ENCODE measurements around the gene EFNB1. TPM values are rescaled to one million over a fixed set of nuclear protein-coding genes. Genes with fewer than 3 reads are reported as not detected.

The EFNB1 gene
- polyA plus RNA-seq, 4 donors = 21.9 to 47.0 (median 28.7) TPM

GRCh38 chrX:68823413-68824151, 5.2 kb upstream of the EFNB1 start:
- no peaks in the 10 kb centered on the region for H3K9me3 ChIP-seq (ENCODE audit: control insufficient read depth in 2 of 2, insufficient read depth in 1 of 2, low read depth in 1 of 2, low read length in 1 of 2)
- H3K36me3 ChIP-seq (ENCODE audit: control insufficient read depth in 3 of 3, insufficient read depth in 2 of 3, low read depth in 1 of 3, low read length in 3 of 3) = no peaks in the 10 kb centered on the region
- FAIRE-seq (no peak), DNase-seq (no peak)
- WGBS, 3 donors = 67 to 81% (median 76%) methylated on average over 5 to 10 of the region's 10 CpGs
- H3K4me1 ChIP-seq (ENCODE audit: control insufficient read depth in 3 of 3, insufficient read depth in 2 of 3, low read depth in 1 of 3, low read length in 2 of 3) = peaks cover 0 to 10% (median 0%) of the 10 kb centered on the region in 3 donors
- H3K27me3 ChIP-seq (ENCODE audit: control insufficient read depth in 3 of 3, insufficient read depth in 3 of 3, low read length in 3 of 3) = no peaks in the 10 kb centered on the region
- no peak overlapping the region for H3K27ac ChIP-seq (ENCODE audit: low read depth in 1 of 3, low read length in 2 of 3)
- H3K4me3 ChIP-seq (ENCODE audit: low read depth in 1 of 3, low read length in 3 of 3) = no peak overlapping the region

- Histone ChIP-seq H3K9me3 (ENCODE audit: control insufficient read depth in 2 of 2, insufficient read depth in 1 of 2, low read depth in 1 of 2, low read length in 1 of 2) (no peaks in the 10 kb centered on the region), H3K27ac (ENCODE audit: low read depth in 1 of 3, low read length in 2 of 3) (no peak overlapping the region), H3K36me3 (ENCODE audit: control insufficient read depth in 3 of 3, insufficient read depth in 2 of 3, low read depth in 1 of 3, low read length in 3 of 3) (no peaks in the 10 kb centered on the region), H3K27me3 (ENCODE audit: control insufficient read depth in 3 of 3, insufficient read depth in 3 of 3, low read length in 3 of 3) (no peaks in the 10 kb centered on the region), H3K4me1 (ENCODE audit: control insufficient read depth in 3 of 3, insufficient read depth in 2 of 3, low read depth in 1 of 3, low read length in 2 of 3) (peaks cover 0 to 10% (median 0%) of the 10 kb centered on the region in 3 donors), H3K4me3 (ENCODE audit: low read depth in 1 of 3, low read length in 3 of 3) (no peak overlapping the region)
- FAIRE-seq = no peak
- no peak for DNase-seq
Observed at GRCh38 chrX:68824152-68824433, 4.7 kb upstream of the EFNB1 start.

GRCh38 chrX:68824565-68825125, 4.2 kb upstream of the EFNB1 start:
- no peak overlapping the region for H3K27ac ChIP-seq (ENCODE audit: low read depth in 1 of 3, low read length in 2 of 3)
- H3K27me3 ChIP-seq (ENCODE audit: control insufficient read depth in 3 of 3, insufficient read depth in 3 of 3, low read length in 3 of 3) = no peaks in the 10 kb centered on the region
- no peak for FAIRE-seq
- WGBS, 3 donors = 17 to 42% (median 24%) methylated on average over 1 to 5 of the region's 5 CpGs
- DNase-seq = no peak
- peaks cover 0 to 10% (median 0%) of the 10 kb centered on the region in 3 donors for H3K4me1 ChIP-seq (ENCODE audit: control insufficient read depth in 3 of 3, insufficient read depth in 2 of 3, low read depth in 1 of 3, low read length in 2 of 3)
- H3K36me3 ChIP-seq (ENCODE audit: control insufficient read depth in 3 of 3, insufficient read depth in 2 of 3, low read depth in 1 of 3, low read length in 3 of 3) = no peaks in the 10 kb centered on the region
- H3K9me3 ChIP-seq (ENCODE audit: control insufficient read depth in 2 of 2, insufficient read depth in 1 of 2, low read depth in 1 of 2, low read length in 1 of 2) = no peaks in the 10 kb centered on the region
- no peak overlapping the region for H3K4me3 ChIP-seq (ENCODE audit: low read depth in 1 of 3, low read length in 3 of 3)

GRCh38 chrX:68826113-68826980, 2.5 kb upstream of the EFNB1 start:
- 41 to 64% (median 53%) methylated on average over 10 of the region's 10 CpGs for WGBS, 3 donors
- no peak for FAIRE-seq
- no peaks in the 10 kb centered on the region for H3K36me3 ChIP-seq (ENCODE audit: control insufficient read depth in 3 of 3, insufficient read depth in 2 of 3, low read depth in 1 of 3, low read length in 3 of 3)
- no peak overlapping the region for H3K4me3 ChIP-seq (ENCODE audit: low read depth in 1 of 3, low read length in 3 of 3)
- H3K9me3 ChIP-seq (ENCODE audit: control insufficient read depth in 2 of 2, insufficient read depth in 1 of 2, low read depth in 1 of 2, low read length in 1 of 2) = no peaks in the 10 kb centered on the region
- H3K27me3 ChIP-seq (ENCODE audit: control insufficient read depth in 3 of 3, insufficient read depth in 3 of 3, low read length in 3 of 3) = no peaks in the 10 kb centered on the region
- peak in 1 of 2 donors; percentile 65 for DNase-seq
- no peak overlapping the region for H3K27ac ChIP-seq (ENCODE audit: low read depth in 1 of 3, low read length in 2 of 3)
- peaks cover 0 to 10% (median 0%) of the 10 kb centered on the region in 3 donors for H3K4me1 ChIP-seq (ENCODE audit: control insufficient read depth in 3 of 3, insufficient read depth in 2 of 3, low read depth in 1 of 3, low read length in 2 of 3)

GRCh38 chrX:68827256-68827655, 1.6 kb upstream of the EFNB1 start:
- Histone ChIP-seq H3K36me3 (ENCODE audit: control insufficient read depth in 3 of 3, insufficient read depth in 2 of 3, low read depth in 1 of 3, low read length in 3 of 3) (peaks cover 0 to under 1% (median 0%) of the 10 kb centered on the region in 3 donors), H3K9me3 (ENCODE audit: control insufficient read depth in 2 of 2, insufficient read depth in 1 of 2, low read depth in 1 of 2, low read length in 1 of 2) (no peaks in the 10 kb centered on the region), H3K4me3 (ENCODE audit: low read depth in 1 of 3, low read length in 3 of 3) (no peak overlapping the region), H3K27me3 (ENCODE audit: control insufficient read depth in 3 of 3, insufficient read depth in 3 of 3, low read length in 3 of 3) (no peaks in the 10 kb centered on the region), H3K4me1 (ENCODE audit: control insufficient read depth in 3 of 3, insufficient read depth in 2 of 3, low read depth in 1 of 3, low read length in 2 of 3) (peaks cover 0 to 14% (median 0%) of the 10 kb centered on the region in 3 donors), H3K27ac (ENCODE audit: low read depth in 1 of 3, low read length in 2 of 3) (no peak overlapping the region)
- FAIRE-seq (no peak), DNase-seq (no peak)

GRCh38 chrX:68827848-68828624, 785 bp upstream of the EFNB1 start:
- FAIRE-seq (no peak), DNase-seq (peak; percentile 72 to 84)
- peak overlapping the region; percentile 53 to 75 (median 61) for H3K27ac ChIP-seq (ENCODE audit: low read depth in 1 of 3, low read length in 2 of 3)
- no peaks in the 10 kb centered on the region for H3K9me3 ChIP-seq (ENCODE audit: control insufficient read depth in 2 of 2, insufficient read depth in 1 of 2, low read depth in 1 of 2, low read length in 1 of 2)
- 3 to 19% (median 5%) methylated on average over 27 to 35 of the region's 35 CpGs for WGBS, 3 donors
- peaks cover 0 to 22% (median 0%) of the 10 kb centered on the region in 3 donors for H3K4me1 ChIP-seq (ENCODE audit: control insufficient read depth in 3 of 3, insufficient read depth in 2 of 3, low read depth in 1 of 3, low read length in 2 of 3)
- H3K27me3 ChIP-seq (ENCODE audit: control insufficient read depth in 3 of 3, insufficient read depth in 3 of 3, low read length in 3 of 3) = no peaks in the 10 kb centered on the region
- H3K4me3 ChIP-seq (ENCODE audit: low read depth in 1 of 3, low read length in 3 of 3) = peak overlapping the region; percentile 12 to 95 (median 33)
- peaks cover 0 to 6% (median 0%) of the 10 kb centered on the region in 3 donors for H3K36me3 ChIP-seq (ENCODE audit: control insufficient read depth in 3 of 3, insufficient read depth in 2 of 3, low read depth in 1 of 3, low read length in 3 of 3)

DNA sequence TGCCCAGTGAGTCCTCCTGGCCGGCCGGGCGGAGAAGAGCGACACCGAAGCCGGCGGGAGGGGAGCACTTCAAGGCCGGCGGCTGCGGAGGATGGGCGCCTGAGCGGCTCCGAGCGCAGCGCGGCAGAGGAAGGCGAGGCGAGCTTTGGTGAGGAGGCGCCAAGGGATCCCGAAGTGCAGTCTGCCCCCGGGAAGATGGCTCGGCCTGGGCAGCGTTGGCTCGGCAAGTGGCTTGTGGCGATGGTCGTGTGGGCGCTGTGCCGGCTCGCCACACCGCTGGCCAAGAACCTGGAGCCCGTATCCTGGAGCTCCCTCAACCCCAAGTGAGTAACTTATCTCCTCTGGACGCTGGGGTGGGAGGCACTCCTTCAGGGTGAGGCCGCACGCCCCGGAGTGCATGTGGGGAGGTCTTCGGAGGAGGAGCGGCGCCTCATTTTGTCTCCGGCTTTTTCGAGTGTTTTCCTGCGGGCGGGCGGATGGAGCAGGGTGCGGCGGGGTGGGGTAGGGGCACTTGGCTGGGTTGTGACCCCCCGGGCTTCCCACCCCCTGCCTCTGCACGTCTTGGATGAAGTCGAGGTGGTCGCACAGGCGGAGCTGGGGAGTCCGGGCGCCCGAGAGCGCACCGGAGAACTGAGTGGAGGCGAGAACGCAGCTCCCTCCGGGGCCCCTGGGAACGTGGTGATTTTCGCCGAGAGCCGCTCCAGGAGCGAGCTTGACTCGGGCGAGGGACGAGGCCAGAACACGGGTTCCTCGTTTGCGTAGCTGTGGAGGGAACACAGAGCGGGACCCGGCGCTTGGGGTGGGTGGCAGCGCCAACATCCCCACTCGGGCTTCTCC, 979 bp downstream of the EFNB1 start:
- H3K4me3 ChIP-seq (ENCODE audit: low read depth in 1 of 3, low read length in 3 of 3) = peak overlapping the region; percentile 78 to 95 (median 82)
- H3K27ac ChIP-seq (ENCODE audit: low read depth in 1 of 3, low read length in 2 of 3) = peak overlapping the region; percentile 88 to 95 (median 94)
- no peak for FAIRE-seq
- DNase-seq = peak in 1 of 2 donors; percentile 33
- peaks cover 0 to 35% (median under 1%) of the 10 kb centered on the region in 3 donors for H3K4me1 ChIP-seq (ENCODE audit: control insufficient read depth in 3 of 3, insufficient read depth in 2 of 3, low read depth in 1 of 3, low read length in 2 of 3)
- peaks cover 0 to 10% (median 0%) of the 10 kb centered on the region in 3 donors for H3K36me3 ChIP-seq (ENCODE audit: control insufficient read depth in 3 of 3, insufficient read depth in 2 of 3, low read depth in 1 of 3, low read length in 3 of 3)
- 1 to 30% (median 3%) methylated on average over 46 to 74 of the region's 74 CpGs for WGBS, 3 donors
- no peaks in the 10 kb centered on the region for H3K27me3 ChIP-seq (ENCODE audit: control insufficient read depth in 3 of 3, insufficient read depth in 3 of 3, low read length in 3 of 3)
- H3K9me3 ChIP-seq (ENCODE audit: control insufficient read depth in 2 of 2, insufficient read depth in 1 of 2, low read depth in 1 of 2, low read length in 1 of 2) = no peaks in the 10 kb centered on the region
